HG03095 (cell line): ENCODE data around the gene GLRA1.
"Not testable (repeated sequence)": the region's sequence is repeated elsewhere in the genome, so short reads cannot be mapped to it uniquely, and the experiment has no call there.

Source experiments
- ATAC-seq: cut with Tn5 transposase; IDR thresholded peaks from one replicate; pipeline ENCODE4 v1.9.1; 2021; ENCODE audit warnings: moderate library complexity; ENCODE audit not compliant: unreplicated experiment

GLRA1 gene

GRCh38 chr5:151917904-151918303 lies 6.7 kb downstream of the GLRA1 start:
- ATAC-seq = no peak

GRCh38 chr5:151913425-151913824 lies 11.2 kb downstream of the GLRA1 start:
- ATAC-seq = no peak

GRCh38 chr5:151912360-151912759 lies 12.3 kb downstream of the GLRA1 start:
- ATAC-seq = no peak

- ATAC-seq = no peak
Measured at GRCh38 chr5:151911011-151911410, 13.6 kb downstream of the GLRA1 start.

GRCh38 chr5:151909628-151910027 lies 15.0 kb downstream of the GLRA1 start:
- ATAC-seq = no peak

- ATAC-seq = no peak
Measured at GRCh38 chr5:151906246-151906645, 18.4 kb downstream of the GLRA1 start.

GRCh38 chr5:151905557-151905961 lies 19.1 kb downstream of the GLRA1 start:
- ATAC-seq = no peak

- ATAC-seq = no peak
Measured at GRCh38 chr5:151904909-151905308, 19.7 kb downstream of the GLRA1 start.

GRCh38 chr5:151904127-151904526 lies 20.5 kb downstream of the GLRA1 start:
- ATAC-seq = no peak

GRCh38 chr5:151903243-151903653 lies 21.4 kb downstream of the GLRA1 start:
- peak; percentile 96 for ATAC-seq

- ATAC-seq = no peak
Measured at GRCh38 chr5:151902215-151902614, 22.4 kb downstream of the GLRA1 start.

GRCh38 chr5:151901611-151902010 lies 23.0 kb downstream of the GLRA1 start:
- no peak for ATAC-seq

GRCh38 chr5:151900891-151901290 lies 23.8 kb downstream of the GLRA1 start:
- ATAC-seq = no peak

- ATAC-seq = no peak
Measured at GRCh38 chr5:151899399-151899798, 25.3 kb downstream of the GLRA1 start.

GRCh38 chr5:151897896-151898295 lies 26.8 kb downstream of the GLRA1 start:
- ATAC-seq = no peak

GRCh38 chr5:151897020-151897552 lies 27.6 kb downstream of the GLRA1 start:
- no peak for ATAC-seq

- no peak for ATAC-seq
Measured at GRCh38 chr5:151896031-151896691, 28.5 kb downstream of the GLRA1 start.

GRCh38 chr5:151895660-151896030 lies 29.0 kb downstream of the GLRA1 start:
- no peak for ATAC-seq

- not testable (repeated sequence) for ATAC-seq
Measured at GRCh38 chr5:151893485-151893884, 31.2 kb downstream of the GLRA1 start.

- no peak for ATAC-seq
Measured at GRCh38 chr5:151892393-151892792, 32.3 kb downstream of the GLRA1 start.

- no peak for ATAC-seq
Measured at GRCh38 chr5:151890299-151890698, 34.4 kb downstream of the GLRA1 start.

GRCh38 chr5:151889614-151890013 lies 35.0 kb downstream of the GLRA1 start:
- ATAC-seq = no peak
